ENCODE measurements around the gene EFTUD2.
A peak's percentile ranks its signal among the peaks of the same experiment; 100 is the strongest.

Gene EFTUD2

GRCh38 chr17:44898768-44899073 lies 524 bp downstream of the EFTUD2 start:
- TF ChIP-seq CTCF (conservative IDR thresholded peaks at IDR 0.05; ENCODE audit: low read depth, low read length), result no peak
- DNase-seq (ENCODE audit: low read depth), result peak; percentile 52
- peak overlapping the region; percentile 86 for H3K4me3 ChIP-seq (ENCODE audit: low read depth, low read length)

- H3K4me3 ChIP-seq (ENCODE audit: low read depth, low read length), result no peak overlapping the region
- no peak for DNase-seq (ENCODE audit: low read depth)
Measured at GRCh38 chr17:44894642-44895041, 4.6 kb downstream of the EFTUD2 start.

GRCh38 chr17:44892250-44892649 lies 7.0 kb downstream of the EFTUD2 start:
- no peak overlapping the region for H3K4me3 ChIP-seq (ENCODE audit: low read depth, low read length)
- TF ChIP-seq CTCF (conservative IDR thresholded peaks at IDR 0.05; ENCODE audit: low read depth, low read length), result no peak
- DNase-seq (ENCODE audit: low read depth), result no peak

More at GRCh38 chr17:44894642-44895041, 4.6 kb downstream of the EFTUD2 start:
- no peak for TF ChIP-seq CTCF (conservative IDR thresholded peaks at IDR 0.05; ENCODE audit: low read depth, low read length)

GRCh38 chr17:44889003-44889402 lies 10.2 kb downstream of the EFTUD2 start:
- no peak for DNase-seq (ENCODE audit: low read depth)
- no peak overlapping the region for H3K4me3 ChIP-seq (ENCODE audit: low read depth, low read length)
- no peak for TF ChIP-seq CTCF (conservative IDR thresholded peaks at IDR 0.05; ENCODE audit: low read depth, low read length)

- no peak for DNase-seq (ENCODE audit: low read depth)
- TF ChIP-seq CTCF (conservative IDR thresholded peaks at IDR 0.05; ENCODE audit: low read depth, low read length), result no peak
- no peak overlapping the region for H3K4me3 ChIP-seq (ENCODE audit: low read depth, low read length)
Measured at GRCh38 chr17:44887971-44888954, 11.0 kb downstream of the EFTUD2 start.

- no peak for DNase-seq (ENCODE audit: low read depth)
- TF ChIP-seq CTCF (conservative IDR thresholded peaks at IDR 0.05; ENCODE audit: low read depth, low read length), result no peak
- H3K4me3 ChIP-seq (ENCODE audit: low read depth, low read length), result no peak overlapping the region
Measured at GRCh38 chr17:44887016-44887415, 12.2 kb downstream of the EFTUD2 start.

- H3K4me3 ChIP-seq (ENCODE audit: low read depth, low read length), result no peak overlapping the region
- TF ChIP-seq CTCF (conservative IDR thresholded peaks at IDR 0.05; ENCODE audit: low read depth, low read length), result no peak
- DNase-seq (ENCODE audit: low read depth), result peak; percentile 78
Measured at GRCh38 chr17:44884941-44885340, 14.3 kb downstream of the EFTUD2 start.

Data from choroid plexus epithelial cell (primary cell).